OCI-LY7 (cell line): ENCODE data around the gene LRBA.

Experiments
- EZH2phosphoT487 ChIP-seq: fragments of 200-600 bp; sonication (generic); IDR thresholded peaks from 2 replicates; pipeline ENCODE4 v1.6.1; 2018; ENCODE audit warnings: low read depth, borderline replicate concordance, mild to moderate bottlenecking, mixed run types, antibody characterized with exemption, low read length, moderate library complexity, mixed read lengths
- TF ChIP-seq, protein P1 (sequence below): fragments of 200-600 bp; sonication (generic); conservative IDR thresholded peaks from 2 replicates; pipeline ENCODE4 v1.5.1; 2014; ENCODE audit warnings: mild to moderate bottlenecking, antibody characterized with exemption, low read length, moderate library complexity, mixed read lengths

DNA sequence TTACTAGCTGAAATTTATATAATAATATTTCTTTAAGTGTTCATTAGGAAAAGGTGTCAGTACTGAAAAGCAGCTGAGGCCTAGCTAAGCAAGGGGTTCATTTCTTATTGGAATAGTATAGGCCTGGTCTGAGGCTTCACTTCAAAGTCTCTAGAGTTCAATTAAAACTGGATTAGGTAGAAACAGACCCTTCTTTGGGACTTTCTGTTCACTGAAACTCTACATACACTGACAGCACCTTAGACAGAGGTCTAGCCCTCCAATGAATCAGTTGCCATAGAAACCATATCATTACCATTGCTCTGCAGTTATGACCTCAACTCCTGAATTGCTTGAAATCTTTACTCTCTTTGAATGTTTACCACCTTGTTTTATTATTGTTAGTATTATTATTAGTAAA, 519.5 kb downstream of the LRBA start:
- TF ChIP-seq, protein P1, sequence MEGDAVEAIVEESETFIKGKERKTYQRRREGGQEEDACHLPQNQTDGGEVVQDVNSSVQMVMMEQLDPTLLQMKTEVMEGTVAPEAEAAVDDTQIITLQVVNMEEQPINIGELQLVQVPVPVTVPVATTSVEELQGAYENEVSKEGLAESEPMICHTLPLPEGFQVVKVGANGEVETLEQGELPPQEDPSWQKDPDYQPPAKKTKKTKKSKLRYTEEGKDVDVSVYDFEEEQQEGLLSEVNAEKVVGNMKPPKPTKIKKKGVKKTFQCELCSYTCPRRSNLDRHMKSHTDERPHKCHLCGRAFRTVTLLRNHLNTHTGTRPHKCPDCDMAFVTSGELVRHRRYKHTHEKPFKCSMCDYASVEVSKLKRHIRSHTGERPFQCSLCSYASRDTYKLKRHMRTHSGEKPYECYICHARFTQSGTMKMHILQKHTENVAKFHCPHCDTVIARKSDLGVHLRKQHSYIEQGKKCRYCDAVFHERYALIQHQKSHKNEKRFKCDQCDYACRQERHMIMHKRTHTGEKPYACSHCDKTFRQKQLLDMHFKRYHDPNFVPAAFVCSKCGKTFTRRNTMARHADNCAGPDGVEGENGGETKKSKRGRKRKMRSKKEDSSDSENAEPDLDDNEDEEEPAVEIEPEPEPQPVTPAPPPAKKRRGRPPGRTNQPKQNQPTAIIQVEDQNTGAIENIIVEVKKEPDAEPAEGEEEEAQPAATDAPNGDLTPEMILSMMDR = no peak
- no peak for TF ChIP-seq EZH2phosphoT487
